NCI-H2081 (cell line): ENCODE data around the gene SAA4.
"Not testable (repeated sequence)": the region's sequence is repeated elsewhere in the genome, so short reads cannot be mapped to it uniquely, and the experiment has no call there.

Experiments used
- DNase-seq, 2 experiments: peaks; one replicate each; lab custom pipeline; 2025; lab: John Stamatoyannopoulos, UW

Gene SAA4

DNA sequence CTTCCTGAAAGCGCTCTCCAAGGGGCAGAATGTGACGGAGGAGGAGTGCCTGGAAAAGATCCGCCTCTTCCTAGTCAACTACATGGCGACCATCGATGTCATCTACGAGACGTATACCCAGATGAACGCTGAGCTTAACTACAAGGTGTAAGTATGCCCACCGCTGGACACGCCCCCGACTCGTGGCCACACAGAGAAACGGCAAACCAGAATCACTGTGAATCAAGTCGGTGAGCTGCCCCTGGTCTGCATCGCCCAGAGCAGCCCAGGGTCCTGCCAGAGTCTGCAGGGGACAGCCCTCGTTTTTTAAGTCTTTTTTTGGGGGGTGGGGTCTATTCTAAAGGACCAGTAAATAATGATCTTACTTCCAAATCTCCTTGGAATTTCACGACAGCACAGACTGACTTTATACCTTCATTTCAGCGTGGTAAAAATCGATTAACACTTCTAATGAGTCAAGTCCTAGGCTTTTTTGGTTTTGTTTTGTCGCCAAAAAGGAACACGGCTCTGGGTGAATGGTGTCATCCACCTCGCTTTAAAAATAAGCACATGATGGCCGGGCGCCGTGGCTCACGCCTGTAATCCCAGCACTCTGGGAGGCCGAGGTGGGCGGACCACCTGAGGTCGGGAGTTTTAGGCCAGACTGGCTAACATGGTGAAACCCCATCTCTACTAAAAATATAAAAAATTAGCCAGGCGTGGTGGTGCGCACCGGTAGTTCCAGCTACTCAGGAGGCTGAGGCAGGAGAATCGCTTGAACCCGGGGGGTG is 46.9 kb downstream of the SAA4 start:
- DNase-seq, result not testable (repeated sequence)

DNA sequence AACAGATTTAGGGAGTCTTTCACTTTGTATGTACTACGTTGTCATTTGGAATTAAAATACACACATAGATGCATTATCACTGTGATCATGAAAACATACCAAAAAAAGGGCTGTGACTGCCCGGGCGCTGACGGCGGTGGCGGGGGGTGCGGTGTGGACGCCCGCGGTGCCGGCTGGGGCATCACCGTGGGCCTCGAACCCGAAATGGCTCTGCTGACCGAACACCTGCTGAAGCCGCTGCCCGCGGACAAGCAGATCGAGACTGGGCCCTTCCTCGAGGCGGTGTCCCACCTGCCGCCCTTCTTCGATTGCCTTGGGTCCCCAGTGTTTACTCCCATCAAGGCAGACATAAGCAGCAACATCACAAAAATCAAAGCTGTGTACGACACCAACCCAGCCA is 47.8 kb downstream of the SAA4 start:
- DNase-seq, result no peak
